ENCODE measurements around the gene SLC4A5. TPM values are rescaled to one million over a fixed set of nuclear protein-coding genes. Genes with fewer than 3 reads are reported as not detected.

Gene SLC4A5
- total RNA-seq, 4 donors from 2014 or later = 18.3 to 94.5 (median 59.8) TPM

- Histone ChIP-seq H3K27me3 (no peaks in the 10 kb centered on the region), H3K36me3 (peaks cover 30 to 31% of the 10 kb centered on the region in 2 donors), H3K4me3 (replicated peaks in 1 of 3) (no peak overlapping the region), H3K27ac (no peak overlapping the region), H3K9me3 (no peaks in the 10 kb centered on the region), H3K4me1 (no peaks in the 10 kb centered on the region)
- intact Hi-C loops (cut with DNase I) = no loop called here
- no peak for TF ChIP-seq CTCF (IDR thresholded peaks at IDR 0.05)
- TF ChIP-seq POLR2A (IDR thresholded peaks at IDR 0.05) = no peak
- no peak for DNase-seq
Observed at GRCh38 chr2:74357627-74358026, 14.4 kb upstream of the SLC4A5 start.

GRCh38 chr2:74349889-74350288 is 6.7 kb upstream of the SLC4A5 start:
- no peak for DNase-seq
- H3K27me3 ChIP-seq = no peaks in the 10 kb centered on the region
- H3K27ac ChIP-seq = no peak overlapping the region
- no peaks in the 10 kb centered on the region for H3K36me3 ChIP-seq
- WGBS, 2 donors = 90 to 97% methylated on average over 4 of the region's 4 CpGs
- TF ChIP-seq CTCF (IDR thresholded peaks at IDR 0.05) = no peak
- TF ChIP-seq POLR2A (IDR thresholded peaks at IDR 0.05) = no peak
- no peaks in the 10 kb centered on the region for H3K9me3 ChIP-seq
- intact Hi-C loops (cut with DNase I) = no loop called here
- no peaks in the 10 kb centered on the region for H3K4me1 ChIP-seq
- H3K4me3 ChIP-seq (replicated peaks in 1 of 3) = no peak overlapping the region

- H3K4me1 ChIP-seq = no peaks in the 10 kb centered on the region
- no peaks in the 10 kb centered on the region for H3K27me3 ChIP-seq
- intact Hi-C loops (cut with DNase I) = no loop called here
- H3K4me3 ChIP-seq (replicated peaks in 1 of 3) = no peak overlapping the region
- DNase-seq = no peak
- TF ChIP-seq POLR2A (IDR thresholded peaks at IDR 0.05) = no peak
- TF ChIP-seq CTCF (IDR thresholded peaks at IDR 0.05) = no peak
- no peak overlapping the region for H3K27ac ChIP-seq
- whole genome bisulfite sequencing, 2 donors = 96 to 97% methylated on average over 3 of the region's 3 CpGs
- H3K36me3 ChIP-seq = no peaks in the 10 kb centered on the region
- no peaks in the 10 kb centered on the region for H3K9me3 ChIP-seq
Observed at GRCh38 chr2:74347742-74348141, 4.5 kb upstream of the SLC4A5 start.

GRCh38 chr2:74347303-74347702 is 4.1 kb upstream of the SLC4A5 start:
- H3K36me3 ChIP-seq = no peaks in the 10 kb centered on the region

More at GRCh38 chr2:74347303-74347702, 4.1 kb upstream of the SLC4A5 start:
- no peak for TF ChIP-seq CTCF (IDR thresholded peaks at IDR 0.05)
- Histone ChIP-seq H3K9me3 (no peaks in the 10 kb centered on the region), H3K27me3 (no peaks in the 10 kb centered on the region), H3K27ac (no peak overlapping the region), H3K4me1 (no peaks in the 10 kb centered on the region), H3K4me3 (replicated peaks in 1 of 3) (no peak overlapping the region)
- 88 to 93% methylated on average over 1 of the region's 1 CpG for WGBS, 2 donors
- DNase-seq = no peak
- intact Hi-C loops (cut with DNase I) = no loop called here

All from thyroid gland (tissue), 4 donors.